Heart left ventricle (tissue), 13 donors: ENCODE measurements around the gene PPP4R2.

Experiments used
- POLR2A ChIP-seq, 2 donors: fragments of 450-650 bp; IDR thresholded peaks; one replicate each; pipeline ENCODE4 v1.6.1; 2017; ENCODE audit warnings: antibody characterized with exemption in 2 of 2, mild to moderate bottlenecking in 2 of 2, moderate library complexity in 2 of 2
- TF ChIP-seq, protein P1 (sequence below), 12 donors: fragments of 200-600 bp; sonication (generic) in 4 of 12; IDR thresholded peaks; one replicate each; pipeline versions ENCODE4 v1.5.0 to v1.8.0; 2018 to 2022; ENCODE audit warnings: antibody characterized with exemption in 12 of 12, mild to moderate bottlenecking in 5 of 12
- donor health status: ischemic (EF 13 %, LVEDD 7.1; RV severe dilation, severe dysfunction).
- donor health status: DM: no; HTN: yes; CAD: no.
- donor health status: DM: no; HTN: no; CAD: no.
- donor health status: ischemic (EF 25% LVEDD 6.9; RV normal size, moderate dysfunction).
- donor health status: ischemic (EF 25% LVEDD 5.7; RV mildly dilated, moderate dysfunction).
- donor health status: ischemic (EF 35%, LVEDD 5.7; RV mildly dilated, moderate dysfunction).
- donor health status: nonischemic (EF 11% LVEDD 7.7; RV severe dilation, severe dysfunction).
- donor health status: DM: yes; HTN: yes; CAD: no.
- donor health status: PGD.
- donor health status: ischemic (EF 29% LVEDD 5.4; RV normal size, mild dysfunction).
- donor health status: nonischemic (EF 23%, LVEDD 6.1; RV moderate dilation, normal function).

DNA sequence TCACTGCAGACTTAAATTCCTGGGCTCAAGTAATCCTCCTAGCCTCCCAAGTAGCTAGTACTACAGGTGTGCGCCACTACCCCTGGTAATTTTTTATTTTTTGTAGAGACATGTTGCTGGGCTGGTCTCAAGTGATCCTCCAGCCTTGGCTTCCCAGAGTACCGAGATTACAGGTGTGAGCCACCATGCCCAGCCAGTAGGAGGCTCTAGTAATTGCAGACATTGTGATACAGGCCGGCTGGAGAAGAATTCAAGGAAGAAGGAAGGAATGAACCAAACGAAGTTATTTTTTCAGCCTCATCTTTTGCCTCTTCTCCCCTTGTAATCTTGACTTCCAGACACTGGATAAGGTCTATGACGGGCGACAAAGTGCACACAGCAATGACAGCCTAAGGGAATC is 3.2 kb upstream of the PPP4R2 start:
- TF ChIP-seq POLR2A (IDR thresholded peaks at IDR 0.05), result no peak
- TF ChIP-seq, protein P1, sequence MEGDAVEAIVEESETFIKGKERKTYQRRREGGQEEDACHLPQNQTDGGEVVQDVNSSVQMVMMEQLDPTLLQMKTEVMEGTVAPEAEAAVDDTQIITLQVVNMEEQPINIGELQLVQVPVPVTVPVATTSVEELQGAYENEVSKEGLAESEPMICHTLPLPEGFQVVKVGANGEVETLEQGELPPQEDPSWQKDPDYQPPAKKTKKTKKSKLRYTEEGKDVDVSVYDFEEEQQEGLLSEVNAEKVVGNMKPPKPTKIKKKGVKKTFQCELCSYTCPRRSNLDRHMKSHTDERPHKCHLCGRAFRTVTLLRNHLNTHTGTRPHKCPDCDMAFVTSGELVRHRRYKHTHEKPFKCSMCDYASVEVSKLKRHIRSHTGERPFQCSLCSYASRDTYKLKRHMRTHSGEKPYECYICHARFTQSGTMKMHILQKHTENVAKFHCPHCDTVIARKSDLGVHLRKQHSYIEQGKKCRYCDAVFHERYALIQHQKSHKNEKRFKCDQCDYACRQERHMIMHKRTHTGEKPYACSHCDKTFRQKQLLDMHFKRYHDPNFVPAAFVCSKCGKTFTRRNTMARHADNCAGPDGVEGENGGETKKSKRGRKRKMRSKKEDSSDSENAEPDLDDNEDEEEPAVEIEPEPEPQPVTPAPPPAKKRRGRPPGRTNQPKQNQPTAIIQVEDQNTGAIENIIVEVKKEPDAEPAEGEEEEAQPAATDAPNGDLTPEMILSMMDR (IDR thresholded peaks at IDR 0.05), result no peak
